Islet precursor cell (in vitro differentiated cells): Measurements from ENCODE around the gene CCDC33.

ENCODE experiments used
- DNase-seq: peaks from one replicate; pipeline ENCODE4 v3.0.0-alpha.2; 2018

Gene CCDC33

GRCh38 chr15:74233373-74233772 lies 2.8 kb upstream of the CCDC33 start:
- DNase-seq, result no peak

GRCh38 chr15:74233851-74234597 lies 2.1 kb upstream of the CCDC33 start:
- no peak for DNase-seq

DNA sequence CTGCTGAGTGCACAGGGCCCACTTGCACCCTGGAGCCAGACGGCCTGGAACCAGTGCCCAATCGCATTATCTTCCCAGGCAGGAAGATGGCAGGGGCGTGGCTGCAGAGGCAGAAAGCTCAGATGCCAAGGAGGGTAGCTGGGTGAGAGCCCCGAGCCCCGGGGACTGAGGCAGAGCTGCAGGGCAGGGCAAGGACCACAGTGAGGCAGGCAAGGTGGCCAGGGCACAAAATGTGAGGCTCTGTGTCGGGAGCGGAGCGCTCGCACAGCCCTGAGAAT lies 1.6 kb upstream of the CCDC33 start:
- no peak for DNase-seq

DNA sequence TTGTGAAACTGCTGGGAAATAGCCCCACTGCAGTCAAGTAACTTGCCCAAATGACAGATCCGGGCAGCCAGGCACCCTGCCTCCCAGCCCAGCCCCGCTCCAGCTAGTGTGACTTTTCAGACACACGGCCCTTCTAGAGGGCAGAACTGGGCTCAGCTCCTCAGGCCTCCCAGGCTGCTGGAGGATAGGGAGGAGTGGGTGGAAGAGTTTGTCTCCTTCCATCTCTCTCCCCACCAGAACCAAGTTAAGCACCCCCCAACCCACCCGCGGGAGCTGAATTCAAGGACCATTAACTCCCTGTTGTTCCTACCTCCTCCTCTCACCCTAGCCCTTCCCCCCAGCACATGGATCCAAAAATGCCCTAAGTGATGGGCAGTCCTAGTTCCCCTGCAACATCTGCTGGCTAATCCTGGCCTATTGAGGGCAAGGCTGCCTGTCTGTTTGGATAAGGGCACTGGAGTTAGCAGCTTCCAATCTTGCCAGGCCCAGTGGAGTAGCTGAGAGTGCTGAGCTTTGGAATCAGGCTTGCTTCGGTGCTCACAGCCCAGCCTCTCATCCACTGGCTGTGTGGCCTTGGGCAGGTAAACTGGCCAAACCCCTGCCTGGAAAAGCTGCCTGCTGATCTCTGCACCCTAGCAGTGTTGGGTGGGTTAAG lies 3.1 kb downstream of the CCDC33 start:
- no peak for DNase-seq

DNA sequence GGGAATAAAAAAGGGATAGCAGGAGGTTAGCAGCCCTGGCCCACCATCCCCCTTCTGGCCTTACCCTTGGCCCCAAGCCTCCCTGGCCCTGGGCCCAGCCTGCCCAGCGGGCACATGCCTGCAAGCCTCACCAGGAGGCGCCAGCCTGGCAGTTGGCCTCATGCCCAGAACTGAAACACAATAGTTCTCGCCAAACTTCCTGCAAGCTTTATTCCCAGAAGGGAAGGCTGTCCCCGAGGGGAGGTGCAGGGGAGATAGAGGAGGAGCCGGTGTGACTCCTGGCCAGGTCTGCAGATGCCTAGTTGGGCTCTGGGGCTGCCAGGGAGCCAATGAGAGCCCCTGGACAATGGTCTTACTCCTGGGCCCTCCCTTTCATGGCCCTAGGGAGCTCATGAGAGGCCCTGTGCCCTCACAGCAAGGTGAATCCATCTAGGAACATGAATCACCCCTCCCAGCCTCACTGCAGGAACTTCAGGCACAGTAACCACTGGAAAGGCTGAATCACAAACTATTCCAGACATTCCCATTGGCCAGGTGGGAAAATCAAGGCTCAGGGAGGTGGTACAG lies 4.0 kb downstream of the CCDC33 start:
- no peak for DNase-seq

- DNase-seq, result no peak
Observed at GRCh38 chr15:74240897-74241614, 4.9 kb downstream of the CCDC33 start.

DNA sequence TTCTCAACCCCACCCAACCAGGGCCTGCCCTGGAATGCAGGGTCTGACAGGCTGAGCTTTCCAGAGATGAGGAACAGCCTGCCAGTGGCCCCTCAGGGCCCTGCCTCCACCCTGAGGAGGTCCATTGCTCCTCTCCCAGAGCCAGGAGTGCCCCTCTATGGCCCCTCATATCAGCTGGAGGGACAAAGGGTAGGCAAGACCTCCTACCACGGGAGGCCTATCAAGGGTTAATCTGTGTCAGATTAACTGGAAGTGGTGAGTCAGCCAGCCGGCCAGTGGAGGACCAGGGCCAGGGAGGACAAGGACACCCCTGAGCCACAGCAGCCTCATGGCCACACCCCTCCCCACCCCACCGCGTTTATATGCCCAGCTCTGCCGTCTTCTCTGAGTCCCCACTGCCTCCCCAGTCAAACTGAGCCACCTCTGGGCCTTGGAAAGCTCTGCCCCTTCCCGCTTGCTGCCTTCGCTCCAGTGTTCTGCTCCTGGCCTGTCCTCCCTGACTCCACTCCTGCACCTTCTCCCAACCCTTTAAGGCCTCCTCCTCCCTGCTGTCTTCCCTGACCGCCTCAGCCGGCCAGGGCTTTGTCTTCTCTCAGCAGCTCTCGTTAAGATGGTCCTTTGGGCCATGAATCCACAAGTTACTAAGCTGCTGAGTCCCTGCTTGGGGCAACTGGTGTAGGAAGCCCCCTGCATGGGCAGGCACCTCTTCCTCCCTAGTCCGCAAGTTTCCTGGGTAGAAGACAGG lies 6.5 kb downstream of the CCDC33 start:
- peak; percentile 75 for DNase-seq

DNA sequence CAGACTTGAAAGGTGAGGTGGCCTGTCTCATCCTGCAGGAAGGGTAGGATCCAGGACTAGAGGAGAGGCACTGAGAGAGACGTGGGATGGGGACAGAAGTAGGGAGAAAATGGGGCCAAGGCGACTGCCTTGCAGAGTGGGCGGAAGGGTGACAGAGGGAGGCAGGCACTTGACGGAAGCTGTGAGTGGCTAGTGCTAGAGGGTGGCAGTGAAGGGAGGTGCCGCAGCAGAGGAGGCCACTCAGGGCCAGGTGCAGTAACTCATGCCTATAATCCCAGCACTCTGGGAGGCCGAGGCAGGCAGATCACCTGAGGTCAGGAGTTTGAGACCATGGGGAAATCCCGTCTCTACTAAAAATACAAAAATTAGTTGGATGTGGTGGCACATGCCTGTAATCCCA lies 7.3 kb downstream of the CCDC33 start:
- no peak for DNase-seq

- no peak for DNase-seq
Observed at GRCh38 chr15:74244822-74245341, 8.8 kb downstream of the CCDC33 start.

DNA sequence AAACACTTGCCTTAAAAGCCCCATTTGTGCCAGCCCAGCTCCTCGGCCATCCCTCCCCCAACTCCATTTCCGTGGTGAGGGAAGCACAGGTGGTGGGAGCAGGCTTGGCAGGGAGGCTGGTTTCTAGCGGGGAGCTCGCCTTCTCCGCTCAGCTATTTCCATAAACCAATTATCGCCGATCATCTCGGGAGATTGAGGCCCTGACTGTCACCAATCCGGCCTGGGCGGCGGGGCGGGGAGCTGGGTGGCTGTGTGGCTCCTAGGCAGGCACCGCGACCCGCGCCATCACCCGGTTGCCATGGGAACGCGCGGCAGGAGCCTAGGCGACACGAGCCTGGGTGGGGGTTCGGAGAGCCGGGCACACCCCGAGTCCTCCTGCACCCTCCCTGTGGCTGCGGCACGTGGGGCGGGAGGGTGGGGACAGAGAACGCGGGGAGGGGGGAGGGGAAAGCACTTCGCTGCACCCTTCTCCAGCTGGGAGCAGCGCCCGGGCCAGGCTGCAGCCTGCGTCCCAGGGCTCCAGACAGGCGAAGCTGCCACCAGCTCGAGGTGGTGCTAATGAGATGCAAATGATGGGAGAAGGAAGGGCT lies 9.3 kb downstream of the CCDC33 start:
- no peak for DNase-seq

DNA sequence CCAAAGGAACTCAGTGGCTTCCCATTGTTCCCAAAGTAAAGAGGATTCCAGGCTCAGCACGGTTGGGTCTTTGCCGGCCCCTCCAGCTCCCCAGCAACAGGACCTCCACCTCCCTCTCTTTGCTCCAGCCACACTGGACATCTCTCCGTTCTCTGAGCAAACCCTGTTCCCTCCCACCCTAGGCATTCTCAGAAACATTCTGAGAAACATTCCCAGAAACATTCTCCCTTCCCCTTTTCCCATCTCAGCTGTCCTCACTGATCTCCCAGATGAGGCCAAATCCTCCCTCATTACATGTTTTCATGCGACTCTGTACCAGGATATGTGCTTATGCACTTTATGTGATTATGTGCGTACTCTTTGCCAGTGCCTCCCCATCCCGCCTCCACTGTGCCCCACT lies 14.1 kb downstream of the CCDC33 start:
- no peak for DNase-seq

DNA sequence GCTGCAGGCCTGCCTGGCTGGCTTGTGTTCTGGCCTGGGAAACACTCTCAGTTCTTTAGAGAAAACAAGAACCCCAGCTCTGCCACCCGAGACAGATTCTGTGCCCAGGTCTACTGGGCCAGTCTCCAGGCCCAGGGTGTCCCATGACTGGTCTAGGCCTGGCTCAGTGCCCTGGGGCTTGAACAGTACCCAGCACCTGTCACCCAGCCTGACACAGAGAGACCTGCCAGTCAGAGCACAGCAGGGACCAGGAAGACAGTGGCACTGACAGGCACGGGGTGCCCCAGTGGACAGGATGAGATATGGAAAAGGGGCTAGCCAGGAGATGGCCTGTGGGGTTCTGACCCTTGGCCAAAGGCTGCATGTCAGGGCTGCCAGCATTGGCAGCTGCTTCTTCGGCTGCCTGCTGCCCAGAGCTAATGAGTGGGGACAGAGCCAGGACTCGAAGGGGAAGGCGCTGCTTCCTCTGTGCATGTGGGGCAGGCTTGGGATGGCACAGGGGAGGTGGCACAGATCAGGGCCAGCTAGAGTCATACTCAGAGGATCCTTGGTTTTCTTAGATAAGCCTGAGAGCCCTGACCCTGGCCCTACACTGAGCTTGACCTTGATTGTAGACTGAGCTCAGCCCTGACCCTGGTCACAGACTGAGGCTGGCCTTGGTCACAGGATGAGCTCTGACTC lies 15.1 kb downstream of the CCDC33 start:
- no peak for DNase-seq

DNA sequence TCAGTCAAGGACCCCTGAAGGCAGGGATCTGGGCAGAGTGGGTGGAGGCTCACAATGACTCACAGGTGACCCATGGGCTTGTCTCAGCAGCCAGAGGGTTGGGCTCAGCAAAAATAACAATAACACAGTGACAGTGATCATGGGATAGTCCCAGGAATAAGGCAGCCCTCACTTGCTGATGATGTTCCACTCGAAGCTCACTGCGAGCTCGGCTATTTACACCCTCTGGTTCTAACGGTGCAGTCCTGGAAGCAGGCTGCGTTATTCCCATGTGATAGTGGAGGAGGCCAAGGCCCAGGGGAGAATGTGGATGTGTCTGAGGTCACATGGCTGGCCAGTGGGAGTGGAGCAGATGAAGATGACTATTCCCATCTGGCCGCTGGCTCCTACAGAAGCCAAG lies 16.2 kb downstream of the CCDC33 start:
- DNase-seq, result no peak

DNA sequence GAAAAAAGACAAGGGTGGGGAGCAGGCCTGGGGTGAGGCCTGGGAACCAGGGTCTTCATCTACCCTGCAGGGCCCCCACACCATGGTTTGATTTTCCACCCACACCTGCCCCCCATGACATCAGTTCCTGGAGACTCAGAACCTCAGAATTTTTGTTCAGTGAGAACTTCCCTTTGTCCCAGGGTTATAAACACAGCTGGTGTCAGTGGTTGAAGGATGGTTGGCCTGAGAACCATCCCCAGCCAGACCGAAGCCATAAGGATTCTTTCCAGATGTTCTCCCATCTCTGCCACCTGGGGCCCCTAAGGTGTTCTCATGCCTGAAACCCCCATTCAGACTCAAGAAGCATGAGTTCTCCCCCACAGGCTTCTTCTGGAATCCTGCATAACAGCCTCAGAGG lies 16.6 kb downstream of the CCDC33 start:
- no peak for DNase-seq

GRCh38 chr15:74253211-74253921 lies 17.2 kb downstream of the CCDC33 start:
- no peak for DNase-seq

DNA sequence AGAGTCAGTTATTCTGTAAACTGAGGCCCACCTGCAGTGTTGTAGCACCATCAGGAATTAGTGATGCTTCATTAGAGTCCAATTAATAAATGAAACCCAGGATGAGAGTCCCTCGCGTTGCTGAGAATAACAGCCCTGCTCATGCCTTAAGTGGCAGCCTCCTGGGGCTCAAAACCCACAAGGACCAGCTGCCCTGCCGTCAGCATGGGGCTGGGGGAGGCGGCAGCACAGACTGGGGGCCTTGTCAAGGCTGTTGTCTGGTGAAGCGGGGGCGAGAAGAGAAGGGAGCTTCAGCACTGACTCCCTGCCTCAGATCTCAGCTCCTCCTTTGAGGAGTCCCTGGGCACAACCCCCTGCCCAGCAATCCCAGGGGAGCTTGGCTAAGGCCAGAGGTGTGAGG lies 21.0 kb downstream of the CCDC33 start:
- DNase-seq, result no peak

DNA sequence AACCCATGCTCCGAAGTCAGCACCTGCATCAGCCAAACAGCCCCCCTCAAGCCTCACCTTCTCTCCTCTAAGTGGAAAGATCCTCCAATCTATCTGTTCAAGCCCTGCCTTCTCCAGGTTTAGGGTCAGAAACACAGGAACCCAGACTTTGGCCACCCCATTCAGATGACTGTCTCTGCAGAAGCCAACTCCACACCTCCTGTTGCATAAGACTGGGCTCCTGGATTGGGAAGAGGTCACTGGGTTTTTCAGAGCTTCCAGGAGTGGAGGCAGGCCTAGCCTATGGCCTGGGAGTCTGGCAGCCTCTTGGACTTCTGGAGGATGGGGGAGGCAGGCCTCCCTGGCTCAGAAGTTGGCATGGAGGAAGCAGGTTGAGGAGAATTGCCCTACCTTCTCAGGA lies 21.5 kb downstream of the CCDC33 start:
- no peak for DNase-seq

- no peak for DNase-seq
Observed at GRCh38 chr15:74258456-74259291, 22.5 kb downstream of the CCDC33 start.

GRCh38 chr15:74259292-74259648 lies 23.1 kb downstream of the CCDC33 start:
- DNase-seq, result no peak

- DNase-seq, result no peak
Observed at GRCh38 chr15:74259821-74260607, 23.9 kb downstream of the CCDC33 start.
